Suppressor macrophage treated with lipopolysaccharide for 1 hour (primary cell): ENCODE data around the gene ADIG.

Experiments used
- DNase-seq, 3 donors: peaks; one replicate each; pipeline ENCODE4 v3.0.0-alpha.2; 2020 to 2022

ADIG gene

GRCh38 chr20:38603286-38603685 is 22.3 kb downstream of the ADIG start:
- DNase-seq: no peak

DNA sequence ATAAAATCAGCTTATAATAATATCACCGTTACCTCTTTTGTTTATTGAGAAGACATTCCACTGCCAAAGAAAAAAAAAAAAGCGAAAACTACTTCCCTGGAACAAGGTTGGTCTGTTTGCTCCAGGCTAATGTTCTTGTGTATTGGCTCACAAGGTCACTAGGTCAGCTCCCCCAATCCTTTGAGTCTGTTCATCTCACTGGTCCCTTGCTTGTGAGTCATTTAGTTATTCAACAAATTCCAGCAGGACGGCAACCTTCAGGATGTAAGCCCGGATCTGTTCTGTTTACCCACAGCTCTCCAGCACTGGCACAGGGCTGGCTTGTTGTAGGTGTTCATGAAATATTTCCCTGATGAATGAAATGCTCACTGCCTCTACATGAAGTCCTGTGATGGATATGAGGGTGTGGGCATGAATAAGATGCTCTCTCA is 23.9 kb downstream of the ADIG start:
- no peak for DNase-seq

- DNase-seq: no peak
Observed at GRCh38 chr20:38607351-38607750, 26.4 kb downstream of the ADIG start.

DNA sequence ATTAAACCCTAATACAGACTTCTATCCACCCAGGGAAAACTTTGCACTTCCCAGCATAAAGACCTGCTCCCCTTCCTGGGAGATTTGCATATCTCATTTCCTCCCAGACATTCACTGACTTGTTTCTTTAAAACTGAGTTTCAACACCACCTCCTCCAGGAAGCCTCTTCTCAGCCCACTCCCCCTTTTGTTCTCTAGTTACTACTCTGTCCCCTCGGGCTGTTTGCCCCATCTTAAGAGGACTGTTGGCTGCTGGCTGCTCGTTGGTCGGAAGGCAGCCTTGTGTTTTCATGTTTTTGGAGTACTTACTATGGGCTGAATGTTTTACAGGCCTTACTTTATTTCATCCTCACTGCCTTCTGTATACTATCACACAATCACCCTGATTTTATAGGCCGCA is 27.2 kb downstream of the ADIG start:
- DNase-seq: no peak

DNA sequence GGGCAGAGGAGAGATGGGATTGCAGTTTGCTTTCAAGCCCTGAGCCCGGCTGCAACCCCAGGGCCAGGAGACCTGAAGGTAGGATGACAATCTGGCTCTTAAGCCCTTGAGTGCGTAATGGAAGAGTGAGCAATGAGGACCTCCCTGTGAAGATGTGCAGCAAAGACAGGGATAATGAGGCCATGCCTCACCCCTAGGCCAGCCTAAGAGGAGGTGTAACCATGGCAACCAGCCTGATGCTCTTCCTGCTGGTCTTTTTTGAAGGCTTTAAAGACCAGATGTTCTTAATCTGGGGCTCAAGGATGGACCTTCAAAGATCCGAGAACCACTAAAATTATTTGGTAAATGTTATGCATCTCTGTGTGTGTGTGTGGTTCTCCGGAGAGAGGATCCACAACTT is 28.8 kb downstream of the ADIG start:
- no peak for DNase-seq

DNA sequence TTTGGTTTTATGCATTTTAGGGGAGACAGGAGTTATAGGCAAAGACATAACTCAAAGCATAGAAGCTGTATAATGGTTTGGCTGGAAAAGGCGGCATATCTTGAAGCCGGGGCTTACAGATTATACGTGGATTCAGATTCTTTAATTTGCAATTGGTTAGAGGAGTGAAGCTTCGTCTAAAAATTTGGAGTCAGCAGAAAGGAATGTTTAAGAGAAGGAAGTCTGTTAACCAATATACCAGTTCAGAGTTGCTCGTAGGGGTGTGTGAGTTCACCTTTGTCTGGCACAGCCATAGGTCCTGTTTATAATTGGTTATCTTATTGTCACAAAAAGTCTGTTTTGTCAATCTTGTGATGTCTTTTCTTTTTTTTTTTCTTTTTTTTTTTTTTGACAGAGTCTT is 29.5 kb downstream of the ADIG start:
- DNase-seq: no peak

GRCh38 chr20:38612751-38613515 is 31.9 kb downstream of the ADIG start:
- no peak for DNase-seq

GRCh38 chr20:38615283-38615682 is 34.3 kb downstream of the ADIG start:
- no peak for DNase-seq

- DNase-seq: no peak
Observed at GRCh38 chr20:38616457-38616856, 35.5 kb downstream of the ADIG start.

DNA sequence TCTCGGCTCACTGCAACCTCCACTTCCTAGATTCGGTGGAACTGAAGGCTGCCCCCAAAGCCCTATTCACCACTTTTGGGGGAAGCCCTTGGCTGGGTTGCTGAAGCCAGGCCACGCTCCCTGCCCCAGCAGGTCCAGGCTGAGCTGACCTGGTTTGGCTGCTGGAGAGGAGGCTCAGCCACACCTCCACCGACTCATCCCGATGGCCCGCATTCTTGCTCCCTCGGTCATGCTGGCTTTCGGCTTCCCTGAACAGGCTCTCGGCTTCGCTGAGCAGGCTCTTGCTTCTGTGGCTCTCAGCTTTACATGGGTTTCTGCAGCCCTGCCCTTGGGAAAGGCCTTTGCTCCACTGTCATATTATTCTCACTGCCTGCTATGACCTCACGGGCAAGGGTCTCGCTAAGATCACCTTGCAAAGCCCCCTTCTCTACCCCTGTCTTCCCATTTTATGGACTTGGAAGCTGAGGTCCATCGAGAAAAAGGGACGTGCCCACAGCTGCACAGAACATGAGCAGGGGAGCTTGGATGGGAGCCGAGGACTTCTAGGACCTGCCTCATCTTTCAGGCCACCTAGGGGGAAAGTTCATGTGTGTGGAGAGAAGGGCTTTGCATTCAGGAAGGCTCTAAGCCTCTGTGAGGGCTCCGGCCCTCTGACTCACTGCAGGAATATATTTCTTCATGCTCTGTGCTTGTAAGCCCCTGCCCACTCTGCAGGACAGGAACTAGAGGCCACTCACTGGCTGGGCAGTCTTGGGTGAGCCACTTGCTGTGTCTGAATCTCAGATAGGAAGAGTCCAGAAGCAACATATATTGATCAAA is 36.2 kb downstream of the ADIG start:
- peak in 2 of 3 donors; percentile 6 to 24 for DNase-seq

GRCh38 chr20:38617830-38618196 is 36.8 kb downstream of the ADIG start:
- DNase-seq: no peak

DNA sequence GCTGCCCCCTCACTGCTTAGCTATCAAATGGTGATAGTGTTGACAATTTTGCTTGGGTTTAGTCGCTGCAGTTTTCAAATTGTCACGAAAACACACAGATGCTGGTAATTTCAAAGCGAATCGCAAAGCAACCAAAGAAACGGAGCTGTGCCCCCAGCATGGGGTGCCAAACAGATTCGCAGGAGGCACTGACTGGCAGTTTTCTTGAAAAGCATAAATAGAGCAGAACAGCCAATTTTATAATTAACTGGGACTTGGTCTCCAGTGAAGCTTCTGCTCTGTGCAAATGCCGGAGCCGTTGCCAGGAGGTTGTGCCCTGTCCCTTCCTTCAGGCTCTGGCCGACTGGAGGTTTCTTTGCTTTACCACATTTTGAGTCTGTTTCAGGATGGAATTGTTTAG is 39.4 kb downstream of the ADIG start:
- DNase-seq: no peak

DNA sequence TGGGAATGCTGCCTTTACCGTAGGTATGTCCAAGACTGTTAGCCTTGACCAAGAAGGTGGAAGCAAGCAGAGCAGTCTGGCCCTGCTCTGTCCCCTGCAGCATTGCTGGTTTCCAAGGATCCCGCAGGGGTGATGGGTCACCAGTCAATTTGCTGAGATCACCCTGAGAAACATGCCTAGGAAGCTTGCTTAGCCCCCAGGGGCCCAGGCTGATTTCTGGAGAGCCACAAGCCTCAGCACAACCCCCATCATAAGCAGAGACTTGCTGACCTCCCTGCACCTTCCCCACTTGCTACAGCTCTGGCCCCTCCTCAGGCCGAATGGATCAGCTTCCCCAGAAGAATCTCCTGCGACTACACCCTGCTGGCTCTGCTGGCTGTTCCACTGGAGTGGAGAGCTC is 42.1 kb downstream of the ADIG start:
- no peak for DNase-seq

- DNase-seq: no peak
Observed at GRCh38 chr20:38624084-38624483, 43.1 kb downstream of the ADIG start.

GRCh38 chr20:38625896-38626295 is 44.9 kb downstream of the ADIG start:
- no peak for DNase-seq

DNA sequence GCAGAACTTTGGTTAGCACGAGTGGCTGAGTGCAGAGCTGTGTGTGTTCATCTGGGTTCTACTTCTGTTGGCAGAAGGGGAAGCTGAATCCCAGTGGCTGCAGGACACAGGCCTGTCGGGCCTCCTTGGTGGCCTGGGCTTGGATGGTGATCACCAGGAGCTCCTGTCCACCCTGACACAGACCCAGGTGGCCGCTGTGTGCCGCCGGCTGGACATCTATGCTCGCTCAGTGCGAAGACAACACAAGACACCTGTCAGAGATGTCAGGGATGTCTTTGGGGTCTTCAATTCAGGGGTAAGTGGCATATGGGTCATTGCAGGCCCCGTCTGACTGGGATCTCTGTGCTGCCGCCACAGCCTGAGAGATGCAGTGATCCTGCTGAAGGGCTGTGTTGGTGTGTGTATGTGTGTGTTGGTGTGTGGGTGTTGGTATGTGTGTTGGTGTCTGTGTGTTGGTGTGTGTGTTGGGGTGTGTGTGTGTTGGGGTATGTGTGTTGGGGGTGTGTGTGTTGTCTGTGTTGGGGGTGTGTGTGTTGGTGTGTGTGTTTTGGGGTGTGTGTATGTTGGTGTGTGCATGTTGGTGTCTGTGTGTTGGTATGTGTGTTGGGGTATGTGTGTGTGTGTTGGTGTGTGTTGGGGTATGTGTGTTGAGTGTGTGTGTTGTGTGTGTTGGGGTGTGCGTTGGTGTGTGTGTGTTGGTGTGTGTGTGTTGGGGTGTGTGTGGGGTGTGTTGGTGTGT is 46.1 kb downstream of the ADIG start:
- DNase-seq: no peak

GRCh38 chr20:38628580-38629470 is 47.8 kb downstream of the ADIG start:
- no peak for DNase-seq

- DNase-seq: no peak
Observed at GRCh38 chr20:38629979-38630378, 49.0 kb downstream of the ADIG start.

- no peak for DNase-seq
Observed at GRCh38 chr20:38630727-38631126, 49.7 kb downstream of the ADIG start.

DNA sequence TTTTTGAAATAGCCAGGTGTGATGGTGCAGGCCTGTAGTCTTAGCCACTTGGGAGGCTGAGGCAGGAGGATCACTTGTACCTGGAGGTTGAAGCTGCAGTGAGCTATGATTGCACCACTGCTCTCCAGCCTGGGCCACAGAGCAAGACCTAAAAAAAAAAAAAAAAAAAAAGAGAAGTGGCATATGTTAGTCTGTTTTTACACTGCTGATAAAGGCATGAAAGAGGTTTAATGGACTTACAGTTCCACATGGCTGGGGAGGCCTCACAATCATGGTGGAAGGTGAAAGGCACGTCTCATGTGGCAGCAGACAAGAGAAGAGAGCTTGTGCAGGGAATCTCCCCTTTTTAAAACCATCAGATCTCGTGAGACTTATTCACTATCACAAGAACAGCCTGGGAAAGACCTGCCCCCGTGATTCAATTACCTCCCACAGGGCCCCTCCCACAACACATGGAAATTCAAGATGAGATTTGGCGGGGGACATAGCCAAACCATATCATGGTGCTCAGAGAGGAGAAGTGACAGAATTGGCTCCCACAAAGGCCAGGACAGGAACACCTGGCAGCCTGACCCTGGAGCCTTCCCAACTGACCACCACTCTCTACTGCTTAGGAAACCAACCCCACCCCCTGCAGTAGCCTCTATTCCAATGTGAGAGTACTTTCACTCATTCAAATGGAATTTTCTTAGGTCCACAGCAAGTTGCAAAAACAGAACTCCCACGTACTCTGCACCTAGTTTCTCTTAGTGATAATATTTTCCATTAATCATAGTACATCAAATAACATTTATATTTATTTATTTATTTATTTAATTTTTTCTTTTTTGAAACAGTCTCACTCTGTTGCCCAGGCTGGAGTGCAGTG is 50.4 kb downstream of the ADIG start:
- peak in 2 of 3 donors; percentile 10 to 31 for DNase-seq

- DNase-seq: peak; percentile 67 to 77 (median 75)
Observed at GRCh38 chr20:38633577-38634093, 52.6 kb downstream of the ADIG start.
